HepG2 (cell line): ENCODE results near the gene RGS19. TPM values are rescaled to one million over a fixed set of nuclear protein-coding genes. Genes with fewer than 3 reads are reported as not detected.

ENCODE experiments used
- BCL3 ChIP-seq: sonication (generic); formaldehyde crosslinking; IDR thresholded peaks from 2 replicates; pipeline ENCODE4 v1.5.1; 2020; ENCODE audit warnings: mild to moderate bottlenecking, missing genetic modification reagents, moderate library complexity
- BORCS8-MEF2B ChIP-seq: sonication (generic); formaldehyde crosslinking; IDR thresholded peaks from 2 replicates; pipeline ENCODE4 v1.8.0; 2022; ENCODE audit warnings: mild to moderate bottlenecking, missing genetic modification reagents
- CAMTA2 ChIP-seq: sonication (generic); formaldehyde crosslinking; IDR thresholded peaks from 2 replicates; pipeline ENCODE4 v1.4.0; 2020; ENCODE audit warnings: mild to moderate bottlenecking, missing genetic modification reagents, borderline replicate concordance
- CBX2 ChIP-seq, 2 experiments: fragments of 200-600 bp in 1 of 2; sonication (generic); formaldehyde crosslinking in 1 of 2; IDR thresholded peaks; 2 replicates each; pipeline versions ENCODE4 v1.7.0 to v1.8.1; 2018 to 2022; ENCODE audit warnings: low read depth in 2 of 2, low read length in 1 of 2, mild to moderate bottlenecking in 1 of 2, missing genetic modification reagents in 1 of 2
- FOXA1 ChIP-seq, 2 experiments: fragments of 450-650 bp in 1 of 2; sonication (generic) in 1 of 2; formaldehyde crosslinking in 1 of 2; IDR thresholded peaks; 2 replicates each; pipeline versions ENCODE4 v1.4.0 to v1.6.1; 2016 to 2020; ENCODE audit warnings: missing genetic modification reagents in 1 of 2
- KDM3A ChIP-seq: IDR thresholded peaks from 2 replicates; pipeline ENCODE4 v1.6.1; 2018; ENCODE audit warnings: low read depth, missing compliant biosample characterization
- LCORL ChIP-seq, 2 experiments: fragments of 450-650 bp in 1 of 2; sonication (generic) in 1 of 2; formaldehyde crosslinking in 1 of 2; IDR thresholded peaks; 2 replicates each; pipeline versions ENCODE4 v1.5.0 to v1.6.1; 2017 to 2020; ENCODE audit warnings: antibody characterized with exemption in 1 of 2, missing genetic modification reagents in 1 of 2
- MEIS1 ChIP-seq: sonication (generic); formaldehyde crosslinking; IDR thresholded peaks from 2 replicates; pipeline ENCODE4 v1.9.0; 2021; ENCODE audit warnings: mild to moderate bottlenecking, missing genetic modification reagents, moderate library complexity, borderline replicate concordance
- PRPF4 ChIP-seq: fragments of 200-400 bp; formaldehyde crosslinking; IDR thresholded peaks from 2 replicates; pipeline ENCODE4 v1.6.1; 2016; ENCODE audit warnings: low read length, low read depth; ENCODE audit not compliant: poor library complexity, severe bottlenecking
- REXO4 ChIP-seq: sonication (generic); formaldehyde crosslinking; IDR thresholded peaks from 2 replicates; pipeline ENCODE4 v1.8.0; 2022; ENCODE audit warnings: missing genetic modification reagents, mild to moderate bottlenecking, borderline replicate concordance
- RFX5 ChIP-seq: IDR thresholded peaks from 2 replicates; pipeline ENCODE4 v1.6.1; 2011; ENCODE audit warnings: low read depth, low read length, improper control_type of control experiment
- SMAD9 ChIP-seq: sonication (generic); formaldehyde crosslinking; IDR thresholded peaks from 2 replicates; pipeline ENCODE4 v1.5.1; 2020; ENCODE audit warnings: mild to moderate bottlenecking, missing genetic modification reagents
- STAT5B ChIP-seq: sonication (generic); formaldehyde crosslinking; IDR thresholded peaks from 2 replicates; pipeline ENCODE4 v1.4.0; 2020; ENCODE audit warnings: missing genetic modification reagents
- TEAD3 ChIP-seq: optimal IDR thresholded peaks from 2 replicates; pipeline ENCODE3; 2016; ENCODE audit warnings: borderline replicate concordance
- XRCC5 ChIP-seq: fragments of 200-400 bp; formaldehyde crosslinking; optimal IDR thresholded peaks from 2 replicates; pipeline ENCODE3; 2017; ENCODE audit warnings: mild to moderate bottlenecking, low read length
- ZBTB21 ChIP-seq: sonication (generic); formaldehyde crosslinking; IDR thresholded peaks from 2 replicates; pipeline ENCODE4 v1.4.0; 2020; ENCODE audit warnings: missing genetic modification reagents
- ZBTB39 ChIP-seq: sonication (generic); formaldehyde crosslinking; IDR thresholded peaks from 2 replicates; pipeline ENCODE4 v1.5.0; 2020; ENCODE audit warnings: missing genetic modification reagents
- ZBTB42 ChIP-seq: sonication (generic); formaldehyde crosslinking; IDR thresholded peaks from 2 replicates; pipeline ENCODE4 v1.5.0; 2020; ENCODE audit warnings: mild to moderate bottlenecking, missing genetic modification reagents
- ZBTB43 ChIP-seq: sonication (generic); formaldehyde crosslinking; conservative IDR thresholded peaks from 2 replicates; pipeline ENCODE4 v1.4.0; 2020; ENCODE audit warnings: missing genetic modification reagents
- ZNF543 ChIP-seq: sonication (generic); formaldehyde crosslinking; IDR thresholded peaks from 2 replicates; pipeline ENCODE4 v1.4.0; 2020; ENCODE audit warnings: mild to moderate bottlenecking, missing genetic modification reagents
- ZNF558 ChIP-seq: sonication (generic); formaldehyde crosslinking; IDR thresholded peaks from 2 replicates; pipeline ENCODE4 v1.9.0; 2022; ENCODE audit warnings: mild to moderate bottlenecking, missing genetic modification reagents, borderline replicate concordance
- ZNF589 ChIP-seq: sonication (generic); formaldehyde crosslinking; conservative IDR thresholded peaks from 2 replicates; pipeline ENCODE4 v1.8.0; 2022; ENCODE audit warnings: mild to moderate bottlenecking, moderate library complexity, missing genetic modification reagents
- ZNF660 ChIP-seq: sonication (generic); formaldehyde crosslinking; IDR thresholded peaks from 2 replicates; pipeline ENCODE4 v1.5.1; 2020; ENCODE audit warnings: mild to moderate bottlenecking, low read depth, missing genetic modification reagents, borderline replicate concordance
- ZNF75D ChIP-seq: sonication (generic); formaldehyde crosslinking; IDR thresholded peaks from 2 replicates; pipeline ENCODE4 v1.8.1; 2023; ENCODE audit warnings: missing genetic modification reagents, mild to moderate bottlenecking, borderline replicate concordance
- ZNF841 ChIP-seq: sonication (generic); formaldehyde crosslinking; IDR thresholded peaks from 2 replicates; pipeline ENCODE4 v1.8.1; 2023; ENCODE audit warnings: missing genetic modification reagents, borderline replicate concordance
- ZNF891 ChIP-seq: sonication (generic); formaldehyde crosslinking; IDR thresholded peaks from 2 replicates; pipeline ENCODE4 v1.5.0; 2020; ENCODE audit warnings: mild to moderate bottlenecking, missing genetic modification reagents
- polyA plus RNA-seq, 8 experiments: library from polyadenylated mRNA; depleted of rRNA in 3 of 8; stranded (reverse) in 7 of 8; unstranded in 1 of 8; fragments of >200 nt; fragmentation: Illumina TruSeq in 4 of 8; extraction: Trizol in 4 of 8; gene quantifications; 2 replicates each; pipeline versions ENCODE4 v1.2.1 to v1.2.3, GENCODE V29; 2011 to 2016; ENCODE audit warnings: low read depth in 4 of 8, missing spikeins in 1 of 8, mixed read lengths in 1 of 8; ENCODE audit not compliant: insufficient read depth in 1 of 8
- total RNA-seq, 5 experiments: library from RNA; depleted of rRNA; stranded (reverse); fragments of >200 nt; fragmentation: Illumina TruSeq; extraction: Trizol; gene quantifications; 2 replicates each; pipeline ENCODE4 v1.2.3, GENCODE V29; 2016; ENCODE audit warnings: low read depth in 1 of 5

The RGS19 gene
- total and polyA plus RNA-seq, 2 of the 13 experiments (the other 11 are each of a cell fraction or from before 2014, with no cell fraction given): 10.7 to 11.9 TPM

GRCh38 chr20:64045346-64046011, 33.8 kb downstream of the RGS19 start (continued):
- 0 out of 2 replicates have a peak, but pooled peaks have one; percentile 37 for TF ChIP-seq BCL3 (CRISPR knock-in tag)
- TF ChIP-seq ZNF75D (CRISPR knock-in tag): no peak
- peak; percentile 42 for TF ChIP-seq XRCC5
- TF ChIP-seq KDM3A (CRISPR knock-in tag): no peak
- no peak for TF ChIP-seq CAMTA2 (CRISPR knock-in tag)
- no peak for TF ChIP-seq ZBTB39 (CRISPR knock-in tag)
- TF ChIP-seq ZNF660: no peak
- no peak for TF ChIP-seq ZNF841
- 0 out of 2 replicates have a peak, but pooled peaks have one; percentile 47 for TF ChIP-seq ZNF891 (CRISPR knock-in tag)
- no peak for TF ChIP-seq TEAD3 (CRISPR knock-in tag)
- TF ChIP-seq STAT5B (CRISPR knock-in tag): no peak
- TF ChIP-seq MEIS1: no peak
- no peak for TF ChIP-seq ZNF543 (CRISPR knock-in tag)
- TF ChIP-seq SMAD9 (CRISPR knock-in tag): no peak
- no peak for TF ChIP-seq LCORL (IDR thresholded peaks at IDR 0.05)
- TF ChIP-seq LCORL (CRISPR knock-in tag; IDR thresholded peaks at IDR 0.05): 0 out of 2 replicates have a peak, but pooled peaks have one; percentile 36
- no peak for TF ChIP-seq PRPF4
- no peak for TF ChIP-seq CBX2 (IDR thresholded peaks at IDR 0.05; ENCODE audit: low read depth, low read length)
- no peak for TF ChIP-seq CBX2 (CRISPR knock-in tag; IDR thresholded peaks at IDR 0.05; ENCODE audit: low read depth)
- TF ChIP-seq RFX5: no peak
- TF ChIP-seq ZBTB43 (CRISPR knock-in tag): no peak
- no peak for TF ChIP-seq BORCS8-MEF2B (CRISPR knock-in tag)
- no peak for TF ChIP-seq ZNF589
- TF ChIP-seq ZBTB21 (CRISPR knock-in tag): no peak
- TF ChIP-seq FOXA1 (IDR thresholded peaks at IDR 0.05): no peak
- no peak for TF ChIP-seq FOXA1 (CRISPR knock-in tag; IDR thresholded peaks at IDR 0.05)
- TF ChIP-seq ZBTB42 (CRISPR knock-in tag): no peak
- no peak for TF ChIP-seq ZNF558 (CRISPR knock-in tag)
- no peak for TF ChIP-seq REXO4 (CRISPR knock-in tag)
